Tibial nerve (tissue), 4 donors: ENCODE data around the gene CLCF1. TPM values are rescaled to one million over a fixed set of nuclear protein-coding genes. Genes with fewer than 3 reads are reported as not detected.

Source experiments
- DNase-seq, 2 donors: peaks; one replicate each; pipeline ENCODE4 v3.0.0-alpha.2; 2019; ENCODE audit warnings: low spot score in 2 of 2
- H3K27ac ChIP-seq, 4 donors: fragments of 200-600 bp; sonication (generic) in 3 of 4; one replicate each; pipeline ENCODE4 v1.5.1; 2017 to 2019; ENCODE audit warnings: mild to moderate bottlenecking in 1 of 4
- H3K27me3 ChIP-seq, 2 donors: fragments of 200-600 bp; sonication (generic) in 1 of 2; one replicate each; pipeline versions ENCODE4 v1.5.1 to v1.6.0; 2017 to 2019
- H3K36me3 ChIP-seq, 3 donors: fragments of 200-600 bp; sonication (generic); one replicate each; pipeline ENCODE4 v1.5.1; 2018 to 2019
- H3K4me1 ChIP-seq, 4 donors: fragments of 200-600 bp; sonication (generic) in 3 of 4; one replicate each; pipeline ENCODE4 v1.5.1; 2017 to 2019
- H3K4me3 ChIP-seq, 4 donors: fragments of 200-600 bp; sonication (generic) in 3 of 4; one replicate each; pipeline ENCODE4 v1.5.1; 2017 to 2019; ENCODE audit warnings: mild to moderate bottlenecking in 1 of 4, moderate library complexity in 1 of 4
- H3K9me3 ChIP-seq, 4 donors: fragments of 200-600 bp; sonication (generic) in 3 of 4; one replicate each; pipeline ENCODE4 v1.5.1; 2017 to 2019
- CTCF ChIP-seq, 5 experiments: fragments of 200-600 bp in 3 of 5; fragments of 450-650 bp in 2 of 5; sonication (generic) in 3 of 5; IDR thresholded peaks; one replicate each; pipeline ENCODE4 v1.5.1; 2016 to 2019; ENCODE audit warnings: antibody characterized with exemption in 5 of 5, mild to moderate bottlenecking in 3 of 5, moderate library complexity in 2 of 5
- EP300 ChIP-seq, 2 donors: sonication (generic); formaldehyde crosslinking; IDR thresholded peaks; one replicate each; pipeline ENCODE4 v1.6.1; 2017; ENCODE audit warnings: antibody characterized with exemption in 2 of 2, mild to moderate bottlenecking in 1 of 2
- POLR2A ChIP-seq, 2 donors: fragments of 450-650 bp; IDR thresholded peaks; one replicate each; pipeline ENCODE4 v1.6.1; 2017; ENCODE audit warnings: antibody characterized with exemption in 2 of 2, mild to moderate bottlenecking in 2 of 2, moderate library complexity in 2 of 2
- WGBS, 2 donors: methylation state at CpG; one replicate each; pipeline ENCODE4 v1.1.5; 2018; 5-methylcytosine and 5-hydroxymethylcytosine counted together
- total RNA-seq, 4 donors: library from RNA; depleted of rRNA; stranded (reverse); fragments of >200 nt; gene quantifications; one replicate each; pipeline ENCODE4 v1.1.0, GENCODE V29; 2016

Gene CLCF1
- total RNA-seq, 4 donors from 2014 or later = 3.7 to 23.1 (median 5.9) TPM

- H3K27ac ChIP-seq = peak overlapping the region in 2 of 4 donors; percentile 17 to 22
- WGBS, 2 donors = 70 to 74% methylated on average over 13 of the region's 13 CpGs
- DNase-seq = no peak
- H3K4me3 ChIP-seq = no peak overlapping the region
- no peaks in the 10 kb centered on the region for H3K9me3 ChIP-seq
- H3K4me1 ChIP-seq = peaks cover 0 to 41% (median 8%) of the 10 kb centered on the region in 4 donors
- H3K27me3 ChIP-seq = no peaks in the 10 kb centered on the region
- no peak for TF ChIP-seq EP300 (IDR thresholded peaks at IDR 0.05)
- peak in 1 of 5 experiments; percentile 8 for TF ChIP-seq CTCF (IDR thresholded peaks at IDR 0.05)
- H3K36me3 ChIP-seq = no peaks in the 10 kb centered on the region
Observed at GRCh38 chr11:67381244-67381972, 8.0 kb upstream of the CLCF1 start.

- Histone ChIP-seq H3K36me3 (no peaks in the 10 kb centered on the region), H3K9me3 (no peaks in the 10 kb centered on the region), H3K27ac (no peak overlapping the region), H3K4me3 (no peak overlapping the region), H3K4me1 (peaks cover 0 to 49% (median 17%) of the 10 kb centered on the region in 4 donors), H3K27me3 (no peaks in the 10 kb centered on the region)
- TF ChIP-seq CTCF (IDR thresholded peaks at IDR 0.05) (no peak), POLR2A (IDR thresholded peaks at IDR 0.05) (no peak), EP300 (IDR thresholded peaks at IDR 0.05) (no peak)
- 66 to 67% methylated on average over 22 to 23 of the region's 23 CpGs for WGBS, 2 donors
- no peak for DNase-seq
Observed at GRCh38 chr11:67379061-67380058, 6.0 kb upstream of the CLCF1 start.

GRCh38 chr11:67378544-67378943 lies 5.1 kb upstream of the CLCF1 start:
- peaks cover 0 to 54% (median 21%) of the 10 kb centered on the region in 4 donors for H3K4me1 ChIP-seq
- no peaks in the 10 kb centered on the region for H3K9me3 ChIP-seq
- no peak for TF ChIP-seq POLR2A (IDR thresholded peaks at IDR 0.05)
- TF ChIP-seq CTCF (IDR thresholded peaks at IDR 0.05) = no peak
- TF ChIP-seq EP300 (IDR thresholded peaks at IDR 0.05) = no peak
- H3K4me3 ChIP-seq = no peak overlapping the region
- H3K27ac ChIP-seq = no peak overlapping the region
- no peaks in the 10 kb centered on the region for H3K36me3 ChIP-seq
- H3K27me3 ChIP-seq = no peaks in the 10 kb centered on the region
- 84 to 87% methylated on average over 4 of the region's 4 CpGs for WGBS, 2 donors
- DNase-seq = no peak

- Histone ChIP-seq H3K9me3 (no peaks in the 10 kb centered on the region), H3K4me3 (no peak overlapping the region), H3K36me3 (no peaks in the 10 kb centered on the region), H3K27me3 (no peaks in the 10 kb centered on the region), H3K4me1 (peaks cover 0 to 51% (median 20%) of the 10 kb centered on the region in 4 donors), H3K27ac (no peak overlapping the region)
- TF ChIP-seq POLR2A (IDR thresholded peaks at IDR 0.05) (no peak), CTCF (IDR thresholded peaks at IDR 0.05) (no peak), EP300 (IDR thresholded peaks at IDR 0.05) (no peak)
- WGBS, 2 donors = 83 to 88% methylated on average over 6 of the region's 6 CpGs
- DNase-seq = no peak
Observed at GRCh38 chr11:67376873-67377808, 3.7 kb upstream of the CLCF1 start.
